ENCODE results near the gene BANF1.

Gene BANF1

DNA sequence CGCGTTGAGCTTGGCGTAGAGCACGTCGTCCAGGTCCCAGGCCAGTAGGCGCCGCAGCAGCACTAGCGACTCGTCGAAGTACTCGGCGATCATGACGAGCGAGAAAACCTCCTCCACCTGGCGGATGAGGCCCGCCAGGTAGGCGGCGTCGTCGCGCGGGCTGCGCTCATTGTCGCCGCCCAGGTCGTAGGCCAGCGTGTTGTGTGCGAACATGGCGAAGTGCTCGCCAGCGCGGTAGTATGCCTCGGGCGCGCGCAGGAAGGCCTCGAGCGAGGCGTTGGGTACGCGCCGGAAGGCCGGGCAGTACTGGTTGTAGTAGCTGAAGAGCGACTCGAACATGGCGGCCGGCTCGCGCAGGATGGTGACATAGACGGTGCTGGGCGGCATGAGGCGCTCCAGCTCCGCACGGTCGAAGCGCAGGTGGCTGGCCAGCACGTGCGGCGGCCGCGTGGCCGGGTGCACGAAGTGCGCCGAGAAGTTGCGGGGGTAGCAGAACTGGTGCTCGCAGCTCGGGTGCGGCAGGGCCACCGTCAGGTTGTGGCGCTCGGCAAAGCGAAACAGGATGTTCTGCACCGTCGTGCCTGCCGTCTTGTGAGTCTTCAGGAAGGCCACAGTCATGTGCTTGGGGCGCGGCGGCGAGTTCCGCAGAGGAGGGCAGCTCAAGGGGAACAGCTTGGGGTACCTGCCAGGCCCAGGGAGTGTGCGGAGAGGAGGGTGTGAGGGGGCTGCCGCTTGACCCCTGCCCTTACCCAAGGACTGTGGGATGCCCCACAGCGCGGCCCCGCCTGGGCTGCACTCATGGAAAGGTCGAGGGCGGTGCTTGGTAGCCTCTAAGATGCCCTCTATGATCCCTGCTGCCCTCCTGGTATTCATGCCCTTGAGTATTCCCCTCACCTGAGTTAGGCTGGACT lies 40.9 kb downstream of the BANF1 start:
- H3K27me3 Mint-ChIP-seq (ENCODE audit: low read depth), result peaks cover 3% of the 10 kb centered on the region
- no peak overlapping the region for H3K27ac Mint-ChIP-seq
- H3K4me1 Mint-ChIP-seq, result peaks cover 7% of the 10 kb centered on the region
- TF ChIP-seq CTCF (IDR thresholded peaks at IDR 0.05; ENCODE audit: unreplicated experiment in 3 of 3), result no peak
- H3K4me3 Mint-ChIP-seq, result no peak overlapping the region
- H3K36me3 Mint-ChIP-seq (ENCODE audit: low read depth), result no peaks in the 10 kb centered on the region
- H3K9me3 Mint-ChIP-seq, result no peaks in the 10 kb centered on the region

DNA sequence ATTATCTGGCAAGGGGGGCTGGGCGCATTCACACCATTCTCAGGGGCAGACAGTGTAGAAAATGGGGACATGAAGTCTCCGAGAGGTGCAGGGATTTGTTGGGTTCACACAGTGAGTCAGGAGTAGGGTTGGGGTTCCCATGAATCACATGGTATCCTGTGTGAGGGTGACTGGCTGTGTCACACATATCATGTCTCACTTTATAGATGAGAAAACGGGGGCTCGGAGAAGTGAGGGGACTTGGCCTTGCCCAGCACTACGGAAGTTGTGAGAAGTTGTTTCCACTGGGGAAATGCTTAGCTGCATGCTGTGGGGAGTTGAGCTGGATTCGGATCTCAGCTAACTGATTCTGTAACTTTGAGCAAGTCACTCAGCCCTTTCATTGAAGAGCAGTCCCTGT lies 42.5 kb downstream of the BANF1 start:
- Mint-ChIP-seq H3K36me3 (ENCODE audit: low read depth) (no peaks in the 10 kb centered on the region), H3K4me3 (no peak overlapping the region), H3K9me3 (no peaks in the 10 kb centered on the region), H3K27me3 (ENCODE audit: low read depth) (peaks cover 3% of the 10 kb centered on the region), H3K27ac (no peak overlapping the region), H3K4me1 (peaks cover 8% of the 10 kb centered on the region)
- TF ChIP-seq CTCF (IDR thresholded peaks at IDR 0.05; ENCODE audit: unreplicated experiment in 3 of 3), result no peak

GRCh38 chr11:66045177-66045639 lies 42.9 kb downstream of the BANF1 start:
- Mint-ChIP-seq H3K9me3 (no peaks in the 10 kb centered on the region), H3K4me3 (no peak overlapping the region), H3K36me3 (ENCODE audit: low read depth) (no peaks in the 10 kb centered on the region), H3K27me3 (ENCODE audit: low read depth) (peaks cover 3% of the 10 kb centered on the region), H3K4me1 (peaks cover 8% of the 10 kb centered on the region), H3K27ac (no peak overlapping the region)
- TF ChIP-seq CTCF (IDR thresholded peaks at IDR 0.05; ENCODE audit: unreplicated experiment in 3 of 3), result peak; percentile 88 to 94 (median 93)

DNA sequence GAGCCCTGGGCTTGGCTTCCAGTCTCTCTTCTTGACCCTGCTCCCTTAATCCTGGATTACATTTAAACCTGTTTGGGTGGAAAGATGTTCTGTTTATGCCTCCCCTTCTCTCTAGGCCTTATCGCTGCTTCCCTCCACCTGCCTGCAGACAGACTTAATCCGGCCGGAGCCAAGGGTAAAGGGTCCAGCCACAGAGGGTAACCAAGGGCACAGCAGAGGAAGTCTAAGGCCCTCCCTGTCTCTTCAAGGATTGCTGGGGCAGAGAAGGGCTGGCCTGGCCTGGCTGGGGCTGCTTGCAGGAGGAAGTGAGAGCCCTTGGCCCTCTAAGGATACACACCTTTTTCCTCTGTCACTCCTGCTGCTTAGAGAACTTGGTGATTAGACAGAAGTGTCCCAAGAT lies 44.6 kb downstream of the BANF1 start:
- TF ChIP-seq CTCF (IDR thresholded peaks at IDR 0.05; ENCODE audit: unreplicated experiment in 3 of 3), result no peak

DNA sequence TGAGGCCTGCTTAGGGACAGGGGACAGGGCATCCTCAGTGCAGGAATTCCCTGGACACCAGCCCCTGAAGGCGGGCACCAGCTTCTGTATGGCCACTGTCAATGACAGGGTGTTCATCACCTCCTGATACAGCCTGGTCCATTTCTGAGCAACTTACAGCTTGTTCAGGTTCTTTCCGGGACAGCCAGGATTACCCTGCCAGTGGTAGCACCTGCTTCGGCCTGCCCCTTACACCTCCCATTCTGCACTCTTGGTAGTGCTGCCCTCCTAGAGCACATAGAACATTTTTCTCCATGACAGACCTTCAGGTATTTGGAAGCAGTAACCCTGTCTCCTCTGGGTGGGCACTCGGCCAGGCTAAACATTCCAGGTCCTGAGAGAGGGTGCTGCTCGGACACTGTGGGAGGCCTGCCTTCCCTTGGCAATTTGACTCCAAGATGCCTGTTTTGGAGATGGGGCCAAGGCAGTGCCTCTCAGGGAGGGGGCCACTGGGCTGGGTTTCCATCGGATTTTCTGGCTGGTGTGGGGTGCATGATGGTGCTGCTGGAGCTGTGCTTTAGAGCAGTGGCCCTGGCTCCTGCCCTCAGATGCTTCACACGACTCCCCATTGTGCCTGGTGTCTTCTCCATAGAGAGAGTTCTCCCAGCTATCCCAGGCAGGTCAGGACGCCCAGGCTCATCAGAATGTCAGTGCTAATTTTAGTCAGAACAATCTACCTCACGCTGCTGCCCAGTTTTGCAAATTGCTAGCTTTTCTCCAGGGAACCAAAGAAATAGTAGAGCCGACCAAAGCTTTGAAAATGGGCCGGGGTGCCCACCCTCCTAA lies 45.5 kb downstream of the BANF1 start:
- H3K9me3 Mint-ChIP-seq, result no peaks in the 10 kb centered on the region
- H3K27me3 Mint-ChIP-seq (ENCODE audit: low read depth), result no peaks in the 10 kb centered on the region

More for the DNA sequence above, 44.6 kb downstream of the BANF1 start:
- Mint-ChIP-seq H3K9me3 (no peaks in the 10 kb centered on the region), H3K4me1 (peaks cover 20% of the 10 kb centered on the region), H3K36me3 (ENCODE audit: low read depth) (no peaks in the 10 kb centered on the region), H3K27ac (peak overlapping the region in 1 of 3 experiments; percentile 88), H3K4me3 (no peak overlapping the region), H3K27me3 (ENCODE audit: low read depth) (no peaks in the 10 kb centered on the region)

More for the DNA sequence above, 45.5 kb downstream of the BANF1 start:
- peak overlapping the region; percentile 24 to 88 (median 69) for H3K27ac Mint-ChIP-seq
- H3K4me3 Mint-ChIP-seq, result peak overlapping the region; percentile 82 to 86 (median 85)
- H3K36me3 Mint-ChIP-seq (ENCODE audit: low read depth), result peaks cover 6% of the 10 kb centered on the region
- peaks cover 28% of the 10 kb centered on the region for H3K4me1 Mint-ChIP-seq
- TF ChIP-seq CTCF (IDR thresholded peaks at IDR 0.05; ENCODE audit: unreplicated experiment in 3 of 3), result no peak

All from nephron (organoid).